ENCODE data around the gene RPN2.

GRCh38 chr20:37185686-37186085 is 6.6 kb downstream of the RPN2 start:
- TF ChIP-seq POLR2A (IDR thresholded peaks at IDR 0.05; ENCODE audit: low read length) (no peak), GATA1 (IDR thresholded peaks at IDR 0.05; ENCODE audit: low read depth, low read length) (no peak)

Measured in erythroblast (primary cell).